Stimulated activated CD4-positive, alpha-beta T cell treated with anti-CD3 and anti-CD28 coated beads, TNF-alpha, amount 100 ng/mL, for 1 hour (primary cell): ENCODE data around the gene C11orf71.

Experiments
- DNase-seq, 3 donors: peaks; one replicate each; pipeline ENCODE4 v3.0.0-alpha.2; 2020; ENCODE audit warnings: low read depth in 3 of 3, low spot score in 1 of 3

The C11orf71 gene

DNA sequence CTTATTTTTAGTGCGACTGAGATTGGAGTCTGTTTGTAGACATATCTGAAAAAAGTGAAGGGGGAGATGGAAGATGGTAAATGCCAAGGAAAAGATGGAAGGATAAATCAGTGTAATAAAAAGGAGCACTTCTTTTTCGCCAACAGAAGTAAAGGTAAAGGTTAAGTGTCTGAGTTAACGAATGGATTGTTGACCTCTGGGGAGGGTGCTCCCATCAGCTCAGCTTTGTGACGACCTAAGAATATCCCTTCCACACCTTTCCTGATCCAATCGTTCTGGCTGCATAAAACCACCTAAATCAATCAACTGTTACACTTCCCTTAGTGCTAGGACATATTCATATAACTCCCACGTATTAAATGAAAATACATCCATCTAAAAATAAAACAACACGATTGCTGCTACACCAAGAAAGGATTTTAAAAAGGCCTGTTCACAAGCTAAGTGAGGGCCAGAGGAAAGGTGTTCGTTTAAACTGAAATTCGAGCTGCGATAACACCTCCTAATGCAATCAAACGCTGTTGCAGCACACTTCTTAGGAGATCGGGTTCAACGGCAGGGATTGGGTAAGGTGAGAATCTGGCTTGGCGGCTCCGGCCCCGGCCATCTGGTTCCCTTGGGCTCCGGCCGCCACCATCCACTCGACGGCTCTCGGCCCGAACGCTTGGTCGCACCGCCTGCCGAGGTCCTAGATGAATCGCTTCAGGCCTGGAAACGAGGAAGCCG, 658 bp downstream of the C11orf71 start:
- DNase-seq, result no peak

DNA sequence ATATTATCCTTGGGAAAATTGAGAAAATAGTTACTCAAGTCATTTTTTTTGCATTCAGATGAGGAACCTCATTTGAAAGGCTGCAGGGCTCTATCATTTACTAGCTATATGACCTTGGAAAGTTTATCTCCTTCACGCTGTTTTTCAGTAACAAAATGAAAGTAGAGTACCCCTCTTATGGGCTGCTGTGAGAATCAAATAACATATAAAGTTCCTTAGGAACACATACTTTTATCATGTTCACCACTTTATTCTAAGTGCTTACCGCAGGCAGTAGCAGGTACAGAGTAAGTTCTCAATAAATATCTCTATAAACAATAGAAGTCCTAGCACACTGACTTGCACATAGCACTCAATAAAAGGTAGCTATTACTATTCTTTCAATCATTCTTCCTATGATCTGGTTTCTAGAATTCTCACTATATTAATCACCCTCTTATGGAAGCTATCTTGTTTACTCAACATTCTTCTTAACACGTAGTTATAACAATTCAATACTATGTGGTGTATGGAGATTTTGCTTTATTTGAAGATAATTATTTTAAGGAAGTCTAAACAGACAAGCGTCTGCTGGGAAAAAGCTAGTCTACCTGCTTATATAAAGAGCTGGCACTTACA, 1.9 kb downstream of the C11orf71 start:
- no peak for DNase-seq

DNA sequence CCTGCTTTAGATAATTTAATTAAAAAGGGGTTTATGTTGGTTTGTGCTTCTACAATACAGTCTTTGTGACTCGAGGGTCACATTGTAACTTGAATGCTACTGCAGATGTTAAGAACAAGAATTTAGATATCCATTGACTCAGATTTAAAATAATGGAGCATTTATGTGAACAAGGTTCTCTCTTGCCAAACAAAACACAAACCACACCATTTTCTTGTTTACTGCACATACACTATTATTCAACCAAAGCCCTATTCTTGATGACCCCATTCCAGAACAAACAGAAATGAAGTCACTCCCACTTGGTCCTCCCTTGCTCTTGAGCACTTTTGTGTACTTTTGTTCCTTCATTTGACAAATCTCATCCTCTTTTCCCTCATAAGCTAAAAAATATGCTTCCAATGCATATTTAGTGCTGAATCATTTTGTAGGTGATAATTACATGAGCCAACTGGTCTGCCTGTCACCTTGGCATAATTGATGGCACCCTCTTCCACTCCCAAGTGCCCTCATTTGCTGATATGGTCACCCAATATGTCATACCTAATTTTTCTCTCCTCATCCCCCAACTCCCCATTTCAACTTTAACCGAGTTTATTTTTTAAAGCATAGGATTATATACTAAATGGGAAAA, 2.8 kb downstream of the C11orf71 start:
- DNase-seq, result no peak

- no peak for DNase-seq
Measured at GRCh38 chr11:114396916-114397315, 3.4 kb downstream of the C11orf71 start.

DNA sequence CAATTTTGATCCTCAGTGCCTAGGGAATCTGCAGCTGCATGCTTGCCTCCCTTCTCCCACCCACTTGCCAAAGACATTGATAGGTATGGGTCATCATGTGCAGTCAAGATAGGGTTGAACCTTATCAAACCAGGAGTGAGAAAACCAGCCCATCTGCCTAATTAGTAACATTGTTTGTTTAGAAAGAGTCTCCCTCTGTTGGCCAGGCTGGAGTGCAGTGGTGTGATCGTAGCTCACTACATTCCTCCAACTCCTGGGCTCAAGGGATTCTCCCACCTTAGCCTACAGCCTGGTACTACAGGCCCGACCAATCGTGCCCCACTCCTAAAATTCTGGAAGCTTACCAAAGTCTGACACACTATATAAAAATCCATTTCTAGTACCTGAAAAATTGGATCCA, 4.6 kb downstream of the C11orf71 start:
- DNase-seq, result no peak

DNA sequence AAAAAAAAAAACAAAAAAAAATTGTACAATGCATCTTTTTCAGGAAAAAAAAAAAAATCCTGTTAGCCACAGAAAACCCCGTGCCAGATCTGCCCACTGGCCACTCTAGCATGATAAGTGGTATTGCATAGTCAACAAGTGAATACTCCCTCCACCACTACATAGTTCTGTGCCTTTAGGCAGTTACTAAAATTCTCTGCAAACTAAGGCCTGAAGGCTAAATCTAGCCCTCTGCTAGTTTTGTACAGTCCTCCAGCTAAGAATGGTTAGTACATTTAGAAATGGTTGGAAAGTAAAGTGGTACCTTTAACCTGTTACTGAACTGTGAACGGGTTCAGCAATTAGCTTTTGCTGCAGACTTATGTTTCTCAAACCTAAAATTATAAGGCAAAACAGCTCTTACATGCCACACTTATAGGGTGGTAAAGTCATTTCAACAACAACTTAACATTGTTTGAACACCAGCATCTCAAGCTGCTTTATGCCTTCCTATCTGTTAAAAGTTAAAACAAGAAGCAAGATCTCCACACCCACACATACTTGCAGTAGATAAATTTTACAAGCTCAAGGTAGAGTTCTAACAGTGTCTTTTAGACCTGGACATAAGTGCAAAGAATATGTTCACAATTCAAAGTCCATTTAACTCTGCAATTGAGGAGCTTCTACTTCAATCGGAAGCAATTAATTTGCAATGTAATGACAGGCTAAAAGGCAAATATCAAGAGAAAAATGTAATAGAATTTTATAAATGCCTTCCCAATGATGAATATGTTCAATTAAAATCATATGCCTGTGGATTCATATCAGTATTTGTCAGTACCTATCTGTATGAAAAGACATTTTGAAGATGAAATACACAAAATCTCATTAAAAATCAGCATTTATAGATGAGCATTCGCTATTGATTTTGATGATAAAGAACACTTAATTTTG, 7.3 kb downstream of the C11orf71 start:
- no peak for DNase-seq

DNA sequence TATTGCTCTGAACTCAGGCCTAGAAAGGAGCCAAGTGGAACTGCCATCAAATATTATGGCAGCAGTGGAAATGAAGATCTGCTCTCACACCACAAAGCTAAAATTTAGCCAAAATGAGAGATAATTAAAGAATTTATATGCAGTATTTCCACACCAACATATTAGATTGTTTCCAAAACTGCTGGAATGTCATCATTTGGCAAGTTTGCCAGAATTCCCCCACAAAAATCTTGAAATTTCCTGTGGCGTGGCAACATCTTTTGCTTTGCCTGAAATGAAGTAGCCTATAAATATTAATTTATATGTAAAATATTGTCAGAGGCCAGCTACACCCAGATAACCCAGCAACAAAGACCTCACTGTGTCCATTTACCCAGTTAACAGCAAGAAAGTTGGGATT, 13.8 kb downstream of the C11orf71 start:
- DNase-seq, result no peak

- no peak for DNase-seq
Measured at GRCh38 chr11:114386131-114386530, 14.2 kb downstream of the C11orf71 start.

- DNase-seq, result no peak
Measured at GRCh38 chr11:114384487-114384886, 15.8 kb downstream of the C11orf71 start.

- DNase-seq, result no peak
Measured at GRCh38 chr11:114382509-114382908, 17.8 kb downstream of the C11orf71 start.

- DNase-seq, result no peak
Measured at GRCh38 chr11:114379394-114380069, 20.8 kb downstream of the C11orf71 start.

DNA sequence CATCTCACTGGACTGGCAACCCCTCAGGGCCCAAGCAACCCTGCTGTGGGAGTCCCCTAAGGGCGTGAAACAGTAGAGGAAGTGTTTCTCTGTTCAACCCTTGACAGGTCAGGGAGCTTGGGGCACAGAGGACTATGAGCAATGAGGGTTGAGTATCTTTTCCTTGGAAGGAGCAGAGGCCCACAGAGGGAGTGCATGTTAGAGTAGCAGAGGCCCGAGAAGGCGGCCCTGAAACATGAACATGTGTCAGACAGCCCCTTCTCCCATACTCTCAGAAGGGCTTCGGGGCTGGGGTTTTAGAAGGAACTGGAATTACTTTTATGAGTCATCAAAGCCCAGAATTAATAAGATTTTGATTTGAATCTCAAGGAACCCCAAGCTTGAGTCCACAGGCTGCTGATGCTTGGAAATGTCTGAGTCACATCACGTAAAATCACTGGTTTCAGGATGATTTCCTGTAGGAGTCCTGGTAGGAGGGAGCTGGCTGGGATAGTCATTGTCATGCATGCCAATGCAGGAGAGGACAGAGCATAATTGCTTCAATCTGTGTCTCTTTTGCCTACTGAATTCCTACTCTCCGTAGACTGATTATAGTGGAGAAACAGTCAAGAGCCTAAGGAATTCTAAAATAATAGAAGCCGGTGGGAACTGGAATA, 22.6 kb downstream of the C11orf71 start:
- no peak for DNase-seq

GRCh38 chr11:114375052-114375451, 25.3 kb downstream of the C11orf71 start:
- no peak for DNase-seq

- DNase-seq, result no peak
Measured at GRCh38 chr11:114368918-114369680, 31.2 kb downstream of the C11orf71 start.

- no peak for DNase-seq
Measured at GRCh38 chr11:114367244-114367957, 32.9 kb downstream of the C11orf71 start.

- DNase-seq, result no peak
Measured at GRCh38 chr11:114366331-114367243, 33.7 kb downstream of the C11orf71 start.

DNA sequence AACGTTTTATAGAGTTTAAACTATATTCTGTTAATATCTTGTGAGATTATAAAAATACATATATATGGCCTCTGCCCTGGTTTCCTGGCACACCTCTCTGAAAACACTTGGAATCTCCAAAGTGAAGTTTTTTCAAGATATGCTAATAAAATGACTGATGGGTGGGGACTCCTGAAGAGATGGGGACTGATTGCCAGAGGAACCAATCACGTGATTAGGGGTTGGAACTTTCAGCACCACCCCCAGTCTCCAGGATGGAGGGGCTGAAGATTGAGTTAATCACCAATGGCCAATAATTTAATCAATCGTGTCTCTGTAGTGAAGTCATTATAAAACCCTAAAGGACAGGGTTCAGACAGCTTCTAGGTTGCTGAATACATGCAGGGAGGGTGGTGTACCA, 37.4 kb downstream of the C11orf71 start:
- DNase-seq, result no peak

GRCh38 chr11:114362326-114362725, 38.0 kb downstream of the C11orf71 start:
- no peak for DNase-seq
